Measurements from ENCODE around the gene TNN.

DNA sequence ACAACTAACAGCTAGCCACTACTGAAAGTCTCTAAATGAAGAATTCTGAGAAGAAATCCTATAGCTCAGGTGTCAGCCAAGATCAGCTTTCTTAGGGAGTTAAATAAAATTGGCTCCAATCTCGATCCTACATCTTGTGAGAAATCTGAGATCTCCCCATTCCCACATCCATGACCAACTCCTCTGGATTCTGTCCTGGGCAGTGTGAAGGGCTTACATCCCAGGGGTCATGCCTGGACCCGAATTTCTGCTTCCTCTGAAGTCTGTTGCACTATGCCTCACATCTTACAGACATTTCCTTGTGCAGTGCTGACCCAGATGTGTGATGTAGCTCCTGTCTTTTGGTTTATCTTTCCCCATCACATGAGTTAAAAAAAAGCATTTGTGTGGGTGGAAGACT, 4.8 kb upstream of the TNN start:
- TF ChIP-seq CTCF (IDR thresholded peaks at IDR 0.05) (no peak), EP300 (IDR thresholded peaks at IDR 0.05) (no peak)
